ENCODE results near the gene SULF2. TPM values are rescaled to one million over a fixed set of nuclear protein-coding genes. Genes with fewer than 3 reads are reported as not detected.

Gene SULF2
- total RNA-seq, 1 experiment from 2014 or later = 13.0 TPM

DNA sequence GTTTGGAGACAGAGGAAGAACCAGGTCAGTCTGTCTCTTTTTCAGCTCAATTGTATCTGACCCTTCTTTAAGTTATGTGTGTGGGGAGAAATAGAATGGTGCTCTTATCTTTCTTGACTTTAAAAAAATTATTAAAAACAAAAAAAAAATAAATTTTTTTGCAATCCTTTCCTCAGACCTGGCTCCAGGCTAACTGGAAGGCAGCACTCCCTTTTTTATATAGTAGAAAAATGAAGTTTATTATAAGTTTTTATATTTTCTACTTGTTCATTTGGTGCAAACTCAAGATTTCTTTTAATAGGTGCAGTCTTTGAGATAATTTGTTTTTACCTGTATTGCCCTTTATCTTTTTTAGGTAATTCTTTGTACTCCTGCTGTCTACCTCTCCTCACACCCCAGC lies 129.6 kb downstream of the SULF2 start:
- H3K9ac ChIP-seq (ENCODE audit: low read length) = no peak overlapping the region
- RAD21 ChIA-PET (ENCODE audit: low non-redundant PET in 1 of 2, low total read pairs in 2 of 2, uncharacterized antibody in 2 of 2, unreplicated experiment in 2 of 2) = no interaction called here
- no peaks in the 10 kb centered on the region for H3K9me2 ChIP-seq (ENCODE audit: insufficient read depth)
- no peak overlapping the region for H3K4me2 ChIP-seq (ENCODE audit: low read length)
- no peak overlapping the region for H2AFZ ChIP-seq (ENCODE audit: low read depth, low read length, poor library complexity, severe bottlenecking)
- H4K20me1 ChIP-seq (ENCODE audit: insufficient read depth) = no peaks in the 10 kb centered on the region
- intact Hi-C loops (cut with micrococcal nuclease) = no loop called here
- POLR2A ChIA-PET = no interaction called here
- no peaks in the 10 kb centered on the region for H3K79me2 ChIP-seq (ENCODE audit: insufficient read depth, low read length)
- H3K4me1 ChIP-seq (ENCODE audit: control insufficient read depth in 1 of 2, insufficient read depth in 2 of 2, low read length in 2 of 2) = no peaks in the 10 kb centered on the region
- DNase-seq (ENCODE audit: low read depth, low spot score) = no peak
- no peak overlapping the region for H3K4me3 ChIP-seq (replicated peaks in 1 of 2; ENCODE audit: low read depth in 1 of 2, low read length in 2 of 2)
- ATAC-seq = no peak
- CTCF ChIA-PET = no interaction called here
- H3K27me3 ChIP-seq (ENCODE audit: insufficient read depth, low read length) = no peaks in the 10 kb centered on the region
- H3K27ac ChIP-seq (ENCODE audit: low read depth, low read length) = no peak overlapping the region
- no TSS peak for BruUV-seq (replicated peaks)
- TF ChIP-seq, protein P1, sequence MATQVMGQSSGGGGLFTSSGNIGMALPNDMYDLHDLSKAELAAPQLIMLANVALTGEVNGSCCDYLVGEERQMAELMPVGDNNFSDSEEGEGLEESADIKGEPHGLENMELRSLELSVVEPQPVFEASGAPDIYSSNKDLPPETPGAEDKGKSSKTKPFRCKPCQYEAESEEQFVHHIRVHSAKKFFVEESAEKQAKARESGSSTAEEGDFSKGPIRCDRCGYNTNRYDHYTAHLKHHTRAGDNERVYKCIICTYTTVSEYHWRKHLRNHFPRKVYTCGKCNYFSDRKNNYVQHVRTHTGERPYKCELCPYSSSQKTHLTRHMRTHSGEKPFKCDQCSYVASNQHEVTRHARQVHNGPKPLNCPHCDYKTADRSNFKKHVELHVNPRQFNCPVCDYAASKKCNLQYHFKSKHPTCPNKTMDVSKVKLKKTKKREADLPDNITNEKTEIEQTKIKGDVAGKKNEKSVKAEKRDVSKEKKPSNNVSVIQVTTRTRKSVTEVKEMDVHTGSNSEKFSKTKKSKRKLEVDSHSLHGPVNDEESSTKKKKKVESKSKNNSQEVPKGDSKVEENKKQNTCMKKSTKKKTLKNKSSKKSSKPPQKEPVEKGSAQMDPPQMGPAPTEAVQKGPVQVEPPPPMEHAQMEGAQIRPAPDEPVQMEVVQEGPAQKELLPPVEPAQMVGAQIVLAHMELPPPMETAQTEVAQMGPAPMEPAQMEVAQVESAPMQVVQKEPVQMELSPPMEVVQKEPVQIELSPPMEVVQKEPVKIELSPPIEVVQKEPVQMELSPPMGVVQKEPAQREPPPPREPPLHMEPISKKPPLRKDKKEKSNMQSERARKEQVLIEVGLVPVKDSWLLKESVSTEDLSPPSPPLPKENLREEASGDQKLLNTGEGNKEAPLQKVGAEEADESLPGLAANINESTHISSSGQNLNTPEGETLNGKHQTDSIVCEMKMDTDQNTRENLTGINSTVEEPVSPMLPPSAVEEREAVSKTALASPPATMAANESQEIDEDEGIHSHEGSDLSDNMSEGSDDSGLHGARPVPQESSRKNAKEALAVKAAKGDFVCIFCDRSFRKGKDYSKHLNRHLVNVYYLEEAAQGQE (IDR thresholded peaks at IDR 0.05; ENCODE audit: low read depth) = no peak
- no peak for TF ChIP-seq CEBPB (IDR thresholded peaks at IDR 0.05; ENCODE audit: low read depth)
- no peak for TF ChIP-seq EZH2 (IDR thresholded peaks at IDR 0.05)
- TF ChIP-seq TCF7L2 (IDR thresholded peaks at IDR 0.05; ENCODE audit: borderline replicate concordance, extremely low read depth, insufficient read depth, insufficient read length) = no peak
- no peak for TF ChIP-seq POLR2AphosphoS5 (IDR thresholded peaks at IDR 0.05; ENCODE audit: low read depth, low read length)
- TF ChIP-seq, protein P2, sequence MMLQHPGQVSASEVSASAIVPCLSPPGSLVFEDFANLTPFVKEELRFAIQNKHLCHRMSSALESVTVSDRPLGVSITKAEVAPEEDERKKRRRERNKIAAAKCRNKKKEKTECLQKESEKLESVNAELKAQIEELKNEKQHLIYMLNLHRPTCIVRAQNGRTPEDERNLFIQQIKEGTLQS (IDR thresholded peaks at IDR 0.05) = no peak
- no peak for TF ChIP-seq ZNF274 (IDR thresholded peaks at IDR 0.05; ENCODE audit: low read depth, low read length)
- TF ChIP-seq JUND (IDR thresholded peaks at IDR 0.05) = no peak
- TF ChIP-seq, protein P3, sequence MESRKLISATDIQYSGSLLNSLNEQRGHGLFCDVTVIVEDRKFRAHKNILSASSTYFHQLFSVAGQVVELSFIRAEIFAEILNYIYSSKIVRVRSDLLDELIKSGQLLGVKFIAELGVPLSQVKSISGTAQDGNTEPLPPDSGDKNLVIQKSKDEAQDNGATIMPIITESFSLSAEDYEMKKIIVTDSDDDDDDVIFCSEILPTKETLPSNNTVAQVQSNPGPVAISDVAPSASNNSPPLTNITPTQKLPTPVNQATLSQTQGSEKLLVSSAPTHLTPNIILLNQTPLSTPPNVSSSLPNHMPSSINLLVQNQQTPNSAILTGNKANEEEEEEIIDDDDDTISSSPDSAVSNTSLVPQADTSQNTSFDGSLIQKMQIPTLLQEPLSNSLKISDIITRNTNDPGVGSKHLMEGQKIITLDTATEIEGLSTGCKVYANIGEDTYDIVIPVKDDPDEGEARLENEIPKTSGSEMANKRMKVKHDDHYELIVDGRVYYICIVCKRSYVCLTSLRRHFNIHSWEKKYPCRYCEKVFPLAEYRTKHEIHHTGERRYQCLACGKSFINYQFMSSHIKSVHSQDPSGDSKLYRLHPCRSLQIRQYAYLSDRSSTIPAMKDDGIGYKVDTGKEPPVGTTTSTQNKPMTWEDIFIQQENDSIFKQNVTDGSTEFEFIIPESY (IDR thresholded peaks at IDR 0.05; ENCODE audit: extremely low read depth, insufficient replicate concordance, low read length) = no peak
- TF ChIP-seq, protein P4, sequence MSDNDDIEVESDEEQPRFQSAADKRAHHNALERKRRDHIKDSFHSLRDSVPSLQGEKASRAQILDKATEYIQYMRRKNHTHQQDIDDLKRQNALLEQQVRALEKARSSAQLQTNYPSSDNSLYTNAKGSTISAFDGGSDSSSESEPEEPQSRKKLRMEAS (IDR thresholded peaks at IDR 0.05) = no peak
- TF ChIP-seq POLR2A (IDR thresholded peaks at IDR 0.05; ENCODE audit: borderline replicate concordance, extremely low read depth, insufficient read depth, insufficient read length) = no peak
- no peak for TF ChIP-seq CBX3 (IDR thresholded peaks at IDR 0.05; ENCODE audit: low read depth)
- TF ChIP-seq RAD21 (IDR thresholded peaks at IDR 0.05; ENCODE audit: low read depth) = no peak
- no peak for TF ChIP-seq SP1 (IDR thresholded peaks at IDR 0.05; ENCODE audit: low read depth)
- TF ChIP-seq EZH2phosphoT487 (IDR thresholded peaks at IDR 0.05; ENCODE audit: borderline replicate concordance) = no peak
- no peak for TF ChIP-seq YY1 (IDR thresholded peaks at IDR 0.05; ENCODE audit: extremely low read depth, insufficient replicate concordance, low read depth, low read length)
- TF ChIP-seq SRF (IDR thresholded peaks at IDR 0.05; ENCODE audit: low read depth) = no peak
- TF ChIP-seq, protein P5, sequence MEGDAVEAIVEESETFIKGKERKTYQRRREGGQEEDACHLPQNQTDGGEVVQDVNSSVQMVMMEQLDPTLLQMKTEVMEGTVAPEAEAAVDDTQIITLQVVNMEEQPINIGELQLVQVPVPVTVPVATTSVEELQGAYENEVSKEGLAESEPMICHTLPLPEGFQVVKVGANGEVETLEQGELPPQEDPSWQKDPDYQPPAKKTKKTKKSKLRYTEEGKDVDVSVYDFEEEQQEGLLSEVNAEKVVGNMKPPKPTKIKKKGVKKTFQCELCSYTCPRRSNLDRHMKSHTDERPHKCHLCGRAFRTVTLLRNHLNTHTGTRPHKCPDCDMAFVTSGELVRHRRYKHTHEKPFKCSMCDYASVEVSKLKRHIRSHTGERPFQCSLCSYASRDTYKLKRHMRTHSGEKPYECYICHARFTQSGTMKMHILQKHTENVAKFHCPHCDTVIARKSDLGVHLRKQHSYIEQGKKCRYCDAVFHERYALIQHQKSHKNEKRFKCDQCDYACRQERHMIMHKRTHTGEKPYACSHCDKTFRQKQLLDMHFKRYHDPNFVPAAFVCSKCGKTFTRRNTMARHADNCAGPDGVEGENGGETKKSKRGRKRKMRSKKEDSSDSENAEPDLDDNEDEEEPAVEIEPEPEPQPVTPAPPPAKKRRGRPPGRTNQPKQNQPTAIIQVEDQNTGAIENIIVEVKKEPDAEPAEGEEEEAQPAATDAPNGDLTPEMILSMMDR (IDR thresholded peaks at IDR 0.05 in 2 of 3, conservative IDR thresholded peaks at IDR 0.05 in 1 of 3; ENCODE audit: borderline replicate concordance in 1 of 3, insufficient read depth in 1 of 3, low read depth in 2 of 3, low read length in 2 of 3) = no peak
- no peaks in the 10 kb centered on the region for H3K9me3 ChIP-seq (ENCODE audit: control insufficient read depth in 1 of 2, insufficient read depth in 1 of 2, low read depth in 1 of 2, low read length in 2 of 2)
- peaks cover 13 to 14% of the 10 kb centered on the region in 2 experiments; a peak in 3 of 4 replicates for H3K36me3 ChIP-seq (ENCODE audit: control insufficient read depth in 1 of 2, insufficient read depth in 2 of 2, low read length in 2 of 2)
